ENCODE results near the gene DCXR.

Gene DCXR

GRCh38 chr17:82037092-82037888 lies at the start of gene DCXR:
DCXR (minus strand) TSS chr17:82037697; CDS start chr17:82037682, 15 bp downstream.
- DNase-seq (ENCODE audit: low spot score in 2 of 2), result peak; percentile 88
- ATAC-seq (replicated peaks; ENCODE audit: extremely low read depth, poor library complexity, severe bottlenecking), result peak; percentile 92
- H3K27me3 Mint-ChIP-seq, result no peaks in the 10 kb centered on the region
- peak within 1 kb of the TSS; percentile 75 for H3K27ac Mint-ChIP-seq (ENCODE audit: low read depth)
- H3K4me1 Mint-ChIP-seq, result peaks cover 9% of the 10 kb centered on the region
- no peaks in the 10 kb centered on the region for H3K9me3 Mint-ChIP-seq
- peak within 1 kb of the TSS; percentile 84 for H3K4me3 Mint-ChIP-seq
- no peaks in the 10 kb centered on the region for H3K36me3 Mint-ChIP-seq (ENCODE audit: insufficient read depth)

- Mint-ChIP-seq H3K4me3 (no peak overlapping the region), H3K9me3 (no peaks in the 10 kb centered on the region), H3K36me3 (ENCODE audit: insufficient read depth) (peaks cover 25% of the 10 kb centered on the region), H3K4me1 (no peaks in the 10 kb centered on the region), H3K27me3 (no peaks in the 10 kb centered on the region), H3K27ac (ENCODE audit: low read depth) (no peak overlapping the region)
- ATAC-seq (replicated peaks; ENCODE audit: extremely low read depth, poor library complexity, severe bottlenecking) (no peak), DNase-seq (ENCODE audit: low spot score in 2 of 2) (no peak)
Observed at GRCh38 chr17:82085931-82086764, 48.7 kb upstream of the DCXR start.

- H3K9me3 Mint-ChIP-seq, result no peaks in the 10 kb centered on the region
- no peak overlapping the region for H3K4me3 Mint-ChIP-seq
- no peak overlapping the region for H3K27ac Mint-ChIP-seq (ENCODE audit: low read depth)
- H3K27me3 Mint-ChIP-seq, result no peaks in the 10 kb centered on the region
- DNase-seq (ENCODE audit: low spot score in 2 of 2) (no peak), ATAC-seq (replicated peaks; ENCODE audit: extremely low read depth, poor library complexity, severe bottlenecking) (no peak)
- H3K4me1 Mint-ChIP-seq, result no peaks in the 10 kb centered on the region
- H3K36me3 Mint-ChIP-seq (ENCODE audit: insufficient read depth), result peaks cover 30% of the 10 kb centered on the region
Observed at GRCh38 chr17:82085031-82085861, 47.7 kb upstream of the DCXR start.

- ATAC-seq (replicated peaks; ENCODE audit: extremely low read depth, poor library complexity, severe bottlenecking) (no peak), DNase-seq (ENCODE audit: low spot score in 2 of 2) (no peak)
- no peaks in the 10 kb centered on the region for H3K4me1 Mint-ChIP-seq
- H3K9me3 Mint-ChIP-seq, result no peaks in the 10 kb centered on the region
- H3K27ac Mint-ChIP-seq (ENCODE audit: low read depth), result no peak overlapping the region
- peaks cover 27% of the 10 kb centered on the region for H3K36me3 Mint-ChIP-seq (ENCODE audit: insufficient read depth)
- no peaks in the 10 kb centered on the region for H3K27me3 Mint-ChIP-seq
- no peak overlapping the region for H3K4me3 Mint-ChIP-seq
Observed at GRCh38 chr17:82084373-82085030, 47.0 kb upstream of the DCXR start.

- Mint-ChIP-seq H3K36me3 (ENCODE audit: insufficient read depth) (peaks cover 27% of the 10 kb centered on the region), H3K27ac (ENCODE audit: low read depth) (peak overlapping the region; percentile 65), H3K9me3 (no peaks in the 10 kb centered on the region), H3K27me3 (no peaks in the 10 kb centered on the region), H3K4me1 (no peaks in the 10 kb centered on the region), H3K4me3 (no peak overlapping the region)
- DNase-seq (ENCODE audit: low spot score in 2 of 2), result no peak
- ATAC-seq (replicated peaks; ENCODE audit: extremely low read depth, poor library complexity, severe bottlenecking), result no peak
Observed at GRCh38 chr17:82083533-82084359, 46.2 kb upstream of the DCXR start.

GRCh38 chr17:82083009-82083408 lies 45.5 kb upstream of the DCXR start:
- H3K4me1 Mint-ChIP-seq, result no peaks in the 10 kb centered on the region
- no peaks in the 10 kb centered on the region for H3K27me3 Mint-ChIP-seq
- ATAC-seq (replicated peaks; ENCODE audit: extremely low read depth, poor library complexity, severe bottlenecking), result no peak
- no peaks in the 10 kb centered on the region for H3K9me3 Mint-ChIP-seq
- H3K27ac Mint-ChIP-seq (ENCODE audit: low read depth), result peak overlapping the region; percentile 65
- H3K36me3 Mint-ChIP-seq (ENCODE audit: insufficient read depth), result peaks cover 27% of the 10 kb centered on the region
- no peak overlapping the region for H3K4me3 Mint-ChIP-seq
- no peak for DNase-seq (ENCODE audit: low spot score in 2 of 2)

GRCh38 chr17:82082456-82082855 lies 45.0 kb upstream of the DCXR start:
- peaks cover 27% of the 10 kb centered on the region for H3K36me3 Mint-ChIP-seq (ENCODE audit: insufficient read depth)
- H3K9me3 Mint-ChIP-seq, result no peaks in the 10 kb centered on the region

GRCh38 chr17:82081966-82082365 lies 44.5 kb upstream of the DCXR start:
- peaks cover 27% of the 10 kb centered on the region for H3K36me3 Mint-ChIP-seq (ENCODE audit: insufficient read depth)
- H3K27ac Mint-ChIP-seq (ENCODE audit: low read depth), result no peak overlapping the region
- DNase-seq (ENCODE audit: low spot score in 2 of 2) (no peak), ATAC-seq (replicated peaks; ENCODE audit: extremely low read depth, poor library complexity, severe bottlenecking) (no peak)
- H3K27me3 Mint-ChIP-seq, result no peaks in the 10 kb centered on the region
- no peaks in the 10 kb centered on the region for H3K4me1 Mint-ChIP-seq
- H3K4me3 Mint-ChIP-seq, result no peak overlapping the region
- H3K9me3 Mint-ChIP-seq, result no peaks in the 10 kb centered on the region

More at GRCh38 chr17:82082456-82082855, 45.0 kb upstream of the DCXR start:
- Mint-ChIP-seq H3K27ac (ENCODE audit: low read depth) (no peak overlapping the region), H3K27me3 (no peaks in the 10 kb centered on the region), H3K4me3 (no peak overlapping the region), H3K4me1 (no peaks in the 10 kb centered on the region)
- no peak for DNase-seq (ENCODE audit: low spot score in 2 of 2)
- no peak for ATAC-seq (replicated peaks; ENCODE audit: extremely low read depth, poor library complexity, severe bottlenecking)

- H3K4me3 Mint-ChIP-seq, result no peak overlapping the region
- no peaks in the 10 kb centered on the region for H3K9me3 Mint-ChIP-seq
- no peaks in the 10 kb centered on the region for H3K27me3 Mint-ChIP-seq
- H3K27ac Mint-ChIP-seq (ENCODE audit: low read depth), result no peak overlapping the region
- ATAC-seq (replicated peaks; ENCODE audit: extremely low read depth, poor library complexity, severe bottlenecking) (no peak), DNase-seq (ENCODE audit: low spot score in 2 of 2) (no peak)
- no peaks in the 10 kb centered on the region for H3K4me1 Mint-ChIP-seq
- peaks cover 25% of the 10 kb centered on the region for H3K36me3 Mint-ChIP-seq (ENCODE audit: insufficient read depth)
Observed at GRCh38 chr17:82081546-82081945, 44.0 kb upstream of the DCXR start.

GRCh38 chr17:82080789-82081464 lies 43.4 kb upstream of the DCXR start:
- no peaks in the 10 kb centered on the region for H3K27me3 Mint-ChIP-seq
- H3K36me3 Mint-ChIP-seq (ENCODE audit: insufficient read depth), result peaks cover 28% of the 10 kb centered on the region
- no peaks in the 10 kb centered on the region for H3K4me1 Mint-ChIP-seq
- DNase-seq (ENCODE audit: low spot score in 2 of 2) (no peak), ATAC-seq (replicated peaks; ENCODE audit: extremely low read depth, poor library complexity, severe bottlenecking) (no peak)
- no peaks in the 10 kb centered on the region for H3K9me3 Mint-ChIP-seq
- H3K4me3 Mint-ChIP-seq, result no peak overlapping the region
- H3K27ac Mint-ChIP-seq (ENCODE audit: low read depth), result no peak overlapping the region
